GM20431 (cell line): ENCODE measurements around the gene CYREN.
"Not testable (repeated sequence)": the region's sequence is repeated elsewhere in the genome, so short reads cannot be mapped to it uniquely, and the experiment has no call there.

Experiments
- in situ Hi-C: fragments of 300-500 bp; cut with MseI, MboI; formaldehyde crosslinking; loops from one replicate; pipeline ENCODE4 v1.15.0; 2020; ENCODE audit warnings: low sequenced_read_pairs; ENCODE audit not compliant: unreplicated experiment

CYREN gene

GRCh38 chr7:135128931-135129330 lies 41.6 kb downstream of the CYREN start:
- in situ Hi-C loops = no loop called here

GRCh38 chr7:135124631-135125030 lies 45.9 kb downstream of the CYREN start:
- in situ Hi-C loops = not testable (repeated sequence)

DNA sequence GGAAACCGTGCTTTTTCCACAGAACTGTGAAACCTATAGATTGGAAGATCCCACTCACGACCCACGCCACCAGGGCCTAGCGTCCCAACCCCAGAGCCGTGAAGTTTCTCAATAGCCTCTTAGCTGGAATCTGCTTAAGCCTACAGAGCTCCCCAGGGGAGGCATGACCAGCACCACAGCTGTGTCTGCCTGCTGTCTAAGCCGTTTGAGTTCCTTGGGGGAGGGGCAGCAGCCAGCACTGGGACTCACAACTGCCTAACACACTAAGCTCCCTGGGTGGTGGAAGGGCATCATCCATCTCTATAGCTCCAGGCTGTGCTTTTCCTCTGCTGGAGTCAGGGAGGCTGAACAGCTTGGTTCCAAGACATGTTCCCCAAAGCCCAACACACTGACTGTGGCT lies 48.6 kb downstream of the CYREN start:
- in situ Hi-C loops = no loop called here

DNA sequence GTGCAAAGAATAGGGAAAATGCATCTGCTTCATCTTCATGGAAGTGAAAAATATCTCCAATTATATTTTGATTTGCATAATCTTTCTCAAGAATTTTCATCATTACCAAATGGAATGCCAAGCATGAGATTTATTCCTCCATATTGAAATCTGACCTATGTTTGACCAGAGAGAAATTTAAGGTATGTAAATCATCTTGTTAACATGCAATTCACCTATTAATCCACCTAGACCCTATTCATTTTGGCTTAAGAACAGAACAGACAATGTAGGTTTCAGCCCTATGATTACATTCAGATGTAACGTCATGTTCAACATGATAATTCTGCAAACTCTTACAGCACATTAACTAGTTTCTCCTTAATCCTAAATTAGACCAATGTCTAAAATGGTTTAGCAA lies 53.4 kb downstream of the CYREN start:
- in situ Hi-C loops = no loop called here
